ENCODE results near the gene CCDC159.

GRCh38 chr19:11356676-11357550 is 10.6 kb downstream of the CCDC159 start:
- TF ChIP-seq CTCF (IDR thresholded peaks at IDR 0.05) (no peak), POLR2A (IDR thresholded peaks at IDR 0.05) (no peak)
